ENCODE results near the gene VPS18.

Gene VPS18

GRCh38 chr15:40901053-40901443 lies 6.8 kb downstream of the VPS18 start:
- no peak overlapping the region for H3K4me3 Mint-ChIP-seq
- no peaks in the 10 kb centered on the region for H3K9me3 Mint-ChIP-seq
- DNase-seq (ENCODE audit: low spot score in 2 of 2) (no peak), ATAC-seq (ENCODE audit: low read depth) (no peak)
- peaks cover 34% of the 10 kb centered on the region for H3K4me1 Mint-ChIP-seq
- H3K27me3 Mint-ChIP-seq = no peaks in the 10 kb centered on the region
- peak overlapping the region; percentile 35 for H3K27ac Mint-ChIP-seq
- H3K36me3 Mint-ChIP-seq = peaks cover 19% of the 10 kb centered on the region

GRCh38 chr15:40902605-40903561 lies 8.6 kb downstream of the VPS18 start:
- Mint-ChIP-seq H3K27me3 (no peaks in the 10 kb centered on the region), H3K9me3 (no peaks in the 10 kb centered on the region), H3K27ac (peak overlapping the region; percentile 85), H3K4me1 (peaks cover 42% of the 10 kb centered on the region), H3K4me3 (peak overlapping the region; percentile 21), H3K36me3 (peaks cover 19% of the 10 kb centered on the region)
- no peak for ATAC-seq (ENCODE audit: low read depth)
- no peak for DNase-seq (ENCODE audit: low spot score in 2 of 2)

- H3K36me3 Mint-ChIP-seq = peaks cover 15% of the 10 kb centered on the region
- H3K27ac Mint-ChIP-seq = peak overlapping the region; percentile 85
- no peaks in the 10 kb centered on the region for H3K27me3 Mint-ChIP-seq
- H3K4me1 Mint-ChIP-seq = peaks cover 42% of the 10 kb centered on the region
- DNase-seq (ENCODE audit: low spot score in 2 of 2) = no peak
- ATAC-seq (ENCODE audit: low read depth) = no peak
- H3K9me3 Mint-ChIP-seq = no peaks in the 10 kb centered on the region
- no peak overlapping the region for H3K4me3 Mint-ChIP-seq
These were observed 10.4 kb downstream of the VPS18 start for GRCh38 chr15:40904552-40905201.

- Mint-ChIP-seq H3K9me3 (no peaks in the 10 kb centered on the region), H3K36me3 (peaks cover 9% of the 10 kb centered on the region), H3K4me3 (peak overlapping the region; percentile 92), H3K27ac (peak overlapping the region; percentile 93), H3K27me3 (no peaks in the 10 kb centered on the region), H3K4me1 (peaks cover 42% of the 10 kb centered on the region)
- DNase-seq (ENCODE audit: low spot score in 2 of 2) (peak; percentile 94 to 95), ATAC-seq (ENCODE audit: low read depth) (peak; percentile 81)
These were observed 12.1 kb downstream of the VPS18 start for GRCh38 chr15:40906091-40906990.

GRCh38 chr15:40906991-40907802 lies 12.9 kb downstream of the VPS18 start:
- H3K36me3 Mint-ChIP-seq = peaks cover 9% of the 10 kb centered on the region
- H3K27ac Mint-ChIP-seq = peak overlapping the region; percentile 93
- H3K27me3 Mint-ChIP-seq = no peaks in the 10 kb centered on the region
- DNase-seq (ENCODE audit: low spot score in 2 of 2) = peak in 1 of 2 donors; percentile 58
- no peaks in the 10 kb centered on the region for H3K9me3 Mint-ChIP-seq
- peaks cover 42% of the 10 kb centered on the region for H3K4me1 Mint-ChIP-seq
- ATAC-seq (ENCODE audit: low read depth) = peak; percentile 21
- peak overlapping the region; percentile 92 for H3K4me3 Mint-ChIP-seq

- no peak for DNase-seq (ENCODE audit: low spot score in 2 of 2)
- Mint-ChIP-seq H3K27ac (peak overlapping the region; percentile 39), H3K4me3 (peak overlapping the region; percentile 28), H3K9me3 (no peaks in the 10 kb centered on the region), H3K36me3 (peaks cover 6% of the 10 kb centered on the region), H3K4me1 (peaks cover 33% of the 10 kb centered on the region), H3K27me3 (no peaks in the 10 kb centered on the region)
- ATAC-seq (ENCODE audit: low read depth) = no peak
These were observed 13.8 kb downstream of the VPS18 start for GRCh38 chr15:40908095-40908494.

- H3K36me3 Mint-ChIP-seq = no peaks in the 10 kb centered on the region
- H3K4me1 Mint-ChIP-seq = peaks cover 21% of the 10 kb centered on the region
- no peak overlapping the region for H3K27ac Mint-ChIP-seq
- ATAC-seq (ENCODE audit: low read depth) (no peak), DNase-seq (ENCODE audit: low spot score in 2 of 2) (no peak)
- no peaks in the 10 kb centered on the region for H3K27me3 Mint-ChIP-seq
- no peak overlapping the region for H3K4me3 Mint-ChIP-seq
- no peaks in the 10 kb centered on the region for H3K9me3 Mint-ChIP-seq
These were observed 15.7 kb downstream of the VPS18 start for GRCh38 chr15:40909662-40910630.

- no peak for DNase-seq (ENCODE audit: low spot score in 2 of 2)
- ATAC-seq (ENCODE audit: low read depth) = no peak
- Mint-ChIP-seq H3K4me3 (no peak overlapping the region), H3K4me1 (peaks cover 15% of the 10 kb centered on the region), H3K27me3 (no peaks in the 10 kb centered on the region), H3K27ac (no peak overlapping the region), H3K36me3 (no peaks in the 10 kb centered on the region), H3K9me3 (no peaks in the 10 kb centered on the region)
These were observed 16.9 kb downstream of the VPS18 start for GRCh38 chr15:40911141-40911540.

- Mint-ChIP-seq H3K4me1 (peaks cover 14% of the 10 kb centered on the region), H3K27me3 (no peaks in the 10 kb centered on the region), H3K9me3 (no peaks in the 10 kb centered on the region), H3K27ac (no peak overlapping the region), H3K36me3 (no peaks in the 10 kb centered on the region), H3K4me3 (no peak overlapping the region)
- no peak for DNase-seq (ENCODE audit: low spot score in 2 of 2)
- ATAC-seq (ENCODE audit: low read depth) = no peak
These were observed 17.4 kb downstream of the VPS18 start for GRCh38 chr15:40911693-40912092.

GRCh38 chr15:40912478-40912877 lies 18.2 kb downstream of the VPS18 start:
- no peaks in the 10 kb centered on the region for H3K36me3 Mint-ChIP-seq
- H3K9me3 Mint-ChIP-seq = no peaks in the 10 kb centered on the region
- H3K27ac Mint-ChIP-seq = no peak overlapping the region
- DNase-seq (ENCODE audit: low spot score in 2 of 2) (no peak), ATAC-seq (ENCODE audit: low read depth) (no peak)
- H3K4me3 Mint-ChIP-seq = no peak overlapping the region
- H3K4me1 Mint-ChIP-seq = peaks cover 8% of the 10 kb centered on the region
- no peaks in the 10 kb centered on the region for H3K27me3 Mint-ChIP-seq

- ATAC-seq (ENCODE audit: low read depth) (no peak), DNase-seq (ENCODE audit: low spot score in 2 of 2) (no peak)
- peaks cover 4% of the 10 kb centered on the region for H3K4me1 Mint-ChIP-seq
- peak overlapping the region; percentile 7 for H3K27ac Mint-ChIP-seq
- H3K27me3 Mint-ChIP-seq = no peaks in the 10 kb centered on the region
- no peaks in the 10 kb centered on the region for H3K36me3 Mint-ChIP-seq
- H3K4me3 Mint-ChIP-seq = no peak overlapping the region
- H3K9me3 Mint-ChIP-seq = no peaks in the 10 kb centered on the region
These were observed 19.8 kb downstream of the VPS18 start for GRCh38 chr15:40914013-40914412.

GRCh38 chr15:40914486-40914885 lies 20.2 kb downstream of the VPS18 start:
- no peaks in the 10 kb centered on the region for H3K27me3 Mint-ChIP-seq
- no peak for DNase-seq (ENCODE audit: low spot score in 2 of 2)
- H3K4me1 Mint-ChIP-seq = peaks cover 4% of the 10 kb centered on the region
- H3K9me3 Mint-ChIP-seq = no peaks in the 10 kb centered on the region
- H3K36me3 Mint-ChIP-seq = no peaks in the 10 kb centered on the region
- no peak overlapping the region for H3K27ac Mint-ChIP-seq
- ATAC-seq (ENCODE audit: low read depth) = peak; percentile 31
- H3K4me3 Mint-ChIP-seq = no peak overlapping the region

Data from memory B cell (primary cell).